ENCODE measurements around the gene LGALS3BP. TPM values are rescaled to one million over a fixed set of nuclear protein-coding genes. Genes with fewer than 3 reads are reported as not detected.

LGALS3BP gene
- total and polyA plus RNA-seq, 2 of the 13 experiments (the other 11 are each of a cell fraction or from before 2014, with no cell fraction given) = 137 to 332 TPM

- TF ChIP-seq, protein P1, sequence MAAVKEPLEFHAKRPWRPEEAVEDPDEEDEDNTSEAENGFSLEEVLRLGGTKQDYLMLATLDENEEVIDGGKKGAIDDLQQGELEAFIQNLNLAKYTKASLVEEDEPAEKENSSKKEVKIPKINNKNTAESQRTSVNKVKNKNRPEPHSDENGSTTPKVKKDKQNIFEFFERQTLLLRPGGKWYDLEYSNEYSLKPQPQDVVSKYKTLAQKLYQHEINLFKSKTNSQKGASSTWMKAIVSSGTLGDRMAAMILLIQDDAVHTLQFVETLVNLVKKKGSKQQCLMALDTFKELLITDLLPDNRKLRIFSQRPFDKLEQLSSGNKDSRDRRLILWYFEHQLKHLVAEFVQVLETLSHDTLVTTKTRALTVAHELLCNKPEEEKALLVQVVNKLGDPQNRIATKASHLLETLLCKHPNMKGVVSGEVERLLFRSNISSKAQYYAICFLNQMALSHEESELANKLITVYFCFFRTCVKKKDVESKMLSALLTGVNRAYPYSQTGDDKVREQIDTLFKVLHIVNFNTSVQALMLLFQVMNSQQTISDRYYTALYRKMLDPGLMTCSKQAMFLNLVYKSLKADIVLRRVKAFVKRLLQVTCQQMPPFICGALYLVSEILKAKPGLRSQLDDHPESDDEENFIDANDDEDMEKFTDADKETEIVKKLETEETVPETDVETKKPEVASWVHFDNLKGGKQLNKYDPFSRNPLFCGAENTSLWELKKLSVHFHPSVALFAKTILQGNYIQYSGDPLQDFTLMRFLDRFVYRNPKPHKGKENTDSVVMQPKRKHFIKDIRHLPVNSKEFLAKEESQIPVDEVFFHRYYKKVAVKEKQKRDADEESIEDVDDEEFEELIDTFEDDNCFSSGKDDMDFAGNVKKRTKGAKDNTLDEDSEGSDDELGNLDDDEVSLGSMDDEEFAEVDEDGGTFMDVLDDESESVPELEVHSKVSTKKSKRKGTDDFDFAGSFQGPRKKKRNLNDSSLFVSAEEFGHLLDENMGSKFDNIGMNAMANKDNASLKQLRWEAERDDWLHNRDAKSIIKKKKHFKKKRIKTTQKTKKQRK (IDR thresholded peaks at IDR 0.05; ENCODE audit: low read length) = no peak
- TF ChIP-seq, protein P2, sequence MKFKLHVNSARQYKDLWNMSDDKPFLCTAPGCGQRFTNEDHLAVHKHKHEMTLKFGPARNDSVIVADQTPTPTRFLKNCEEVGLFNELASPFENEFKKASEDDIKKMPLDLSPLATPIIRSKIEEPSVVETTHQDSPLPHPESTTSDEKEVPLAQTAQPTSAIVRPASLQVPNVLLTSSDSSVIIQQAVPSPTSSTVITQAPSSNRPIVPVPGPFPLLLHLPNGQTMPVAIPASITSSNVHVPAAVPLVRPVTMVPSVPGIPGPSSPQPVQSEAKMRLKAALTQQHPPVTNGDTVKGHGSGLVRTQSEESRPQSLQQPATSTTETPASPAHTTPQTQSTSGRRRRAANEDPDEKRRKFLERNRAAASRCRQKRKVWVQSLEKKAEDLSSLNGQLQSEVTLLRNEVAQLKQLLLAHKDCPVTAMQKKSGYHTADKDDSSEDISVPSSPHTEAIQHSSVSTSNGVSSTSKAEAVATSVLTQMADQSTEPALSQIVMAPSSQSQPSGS (CRISPR knock-in tag; IDR thresholded peaks at IDR 0.05) = peak; percentile 94
- no peak for TF ChIP-seq ZNF713 (CRISPR knock-in tag; IDR thresholded peaks at IDR 0.05)
- TF ChIP-seq ZSCAN22 (CRISPR knock-in tag; IDR thresholded peaks at IDR 0.05) = no peak
- TF ChIP-seq, protein P3, sequence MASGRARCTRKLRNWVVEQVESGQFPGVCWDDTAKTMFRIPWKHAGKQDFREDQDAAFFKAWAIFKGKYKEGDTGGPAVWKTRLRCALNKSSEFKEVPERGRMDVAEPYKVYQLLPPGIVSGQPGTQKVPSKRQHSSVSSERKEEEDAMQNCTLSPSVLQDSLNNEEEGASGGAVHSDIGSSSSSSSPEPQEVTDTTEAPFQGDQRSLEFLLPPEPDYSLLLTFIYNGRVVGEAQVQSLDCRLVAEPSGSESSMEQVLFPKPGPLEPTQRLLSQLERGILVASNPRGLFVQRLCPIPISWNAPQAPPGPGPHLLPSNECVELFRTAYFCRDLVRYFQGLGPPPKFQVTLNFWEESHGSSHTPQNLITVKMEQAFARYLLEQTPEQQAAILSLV (CRISPR knock-in tag; IDR thresholded peaks at IDR 0.05; ENCODE audit: borderline replicate concordance) = no peak
- no peak for TF ChIP-seq CCDC6 (CRISPR knock-in tag; IDR thresholded peaks at IDR 0.05)
- TF ChIP-seq ZNF652 (CRISPR knock-in tag; IDR thresholded peaks at IDR 0.05; ENCODE audit: borderline replicate concordance, low read depth) = no peak
- TF ChIP-seq SP140L (CRISPR knock-in tag; IDR thresholded peaks at IDR 0.05; ENCODE audit: borderline replicate concordance) = no peak
- TF ChIP-seq ZIK1 (CRISPR knock-in tag; IDR thresholded peaks at IDR 0.05; ENCODE audit: borderline replicate concordance, low read depth) = no peak
- TF ChIP-seq, protein P4, sequence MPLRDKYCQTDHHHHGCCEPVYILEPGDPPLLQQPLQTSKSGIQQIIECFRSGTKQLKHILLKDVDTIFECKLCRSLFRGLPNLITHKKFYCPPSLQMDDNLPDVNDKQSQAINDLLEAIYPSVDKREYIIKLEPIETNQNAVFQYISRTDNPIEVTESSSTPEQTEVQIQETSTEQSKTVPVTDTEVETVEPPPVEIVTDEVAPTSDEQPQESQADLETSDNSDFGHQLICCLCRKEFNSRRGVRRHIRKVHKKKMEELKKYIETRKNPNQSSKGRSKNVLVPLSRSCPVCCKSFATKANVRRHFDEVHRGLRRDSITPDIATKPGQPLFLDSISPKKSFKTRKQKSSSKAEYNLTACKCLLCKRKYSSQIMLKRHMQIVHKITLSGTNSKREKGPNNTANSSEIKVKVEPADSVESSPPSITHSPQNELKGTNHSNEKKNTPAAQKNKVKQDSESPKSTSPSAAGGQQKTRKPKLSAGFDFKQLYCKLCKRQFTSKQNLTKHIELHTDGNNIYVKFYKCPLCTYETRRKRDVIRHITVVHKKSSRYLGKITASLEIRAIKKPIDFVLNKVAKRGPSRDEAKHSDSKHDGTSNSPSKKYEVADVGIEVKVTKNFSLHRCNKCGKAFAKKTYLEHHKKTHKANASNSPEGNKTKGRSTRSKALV (CRISPR knock-in tag; IDR thresholded peaks at IDR 0.05) = no peak; the same call in 1 of the 2 replicates
- no peak for TF ChIP-seq ZBTB14 (CRISPR knock-in tag; IDR thresholded peaks at IDR 0.05)
- TF ChIP-seq, protein P5, sequence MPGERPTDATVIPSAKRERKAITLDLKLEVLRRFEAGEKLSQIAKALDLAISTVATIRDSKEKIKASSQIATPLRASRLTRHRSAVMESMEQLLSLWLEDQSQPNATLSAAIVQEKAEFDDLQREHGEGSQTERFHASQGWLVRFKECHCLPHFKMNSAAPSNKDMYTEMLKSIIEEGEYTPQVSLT (CRISPR knock-in tag; IDR thresholded peaks at IDR 0.05; ENCODE audit: borderline replicate concordance, low read depth) = no peak
- 0 out of 2 replicates have a peak, but pooled peaks have one; percentile 13 for TF ChIP-seq KLF15 (CRISPR knock-in tag; IDR thresholded peaks at IDR 0.05; ENCODE audit: borderline replicate concordance)
- peak; percentile 93 for TF ChIP-seq ZSCAN29 (CRISPR knock-in tag; conservative IDR thresholded peaks at IDR 0.05)
- TF ChIP-seq, protein P6, sequence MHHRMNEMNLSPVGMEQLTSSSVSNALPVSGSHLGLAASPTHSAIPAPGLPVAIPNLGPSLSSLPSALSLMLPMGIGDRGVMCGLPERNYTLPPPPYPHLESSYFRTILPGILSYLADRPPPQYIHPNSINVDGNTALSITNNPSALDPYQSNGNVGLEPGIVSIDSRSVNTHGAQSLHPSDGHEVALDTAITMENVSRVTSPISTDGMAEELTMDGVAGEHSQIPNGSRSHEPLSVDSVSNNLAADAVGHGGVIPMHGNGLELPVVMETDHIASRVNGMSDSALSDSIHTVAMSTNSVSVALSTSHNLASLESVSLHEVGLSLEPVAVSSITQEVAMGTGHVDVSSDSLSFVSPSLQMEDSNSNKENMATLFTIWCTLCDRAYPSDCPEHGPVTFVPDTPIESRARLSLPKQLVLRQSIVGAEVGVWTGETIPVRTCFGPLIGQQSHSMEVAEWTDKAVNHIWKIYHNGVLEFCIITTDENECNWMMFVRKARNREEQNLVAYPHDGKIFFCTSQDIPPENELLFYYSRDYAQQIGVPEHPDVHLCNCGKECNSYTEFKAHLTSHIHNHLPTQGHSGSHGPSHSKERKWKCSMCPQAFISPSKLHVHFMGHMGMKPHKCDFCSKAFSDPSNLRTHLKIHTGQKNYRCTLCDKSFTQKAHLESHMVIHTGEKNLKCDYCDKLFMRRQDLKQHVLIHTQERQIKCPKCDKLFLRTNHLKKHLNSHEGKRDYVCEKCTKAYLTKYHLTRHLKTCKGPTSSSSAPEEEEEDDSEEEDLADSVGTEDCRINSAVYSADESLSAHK (CRISPR knock-in tag; IDR thresholded peaks at IDR 0.05; ENCODE audit: borderline replicate concordance) = no peak
- TF ChIP-seq SRSF4 (IDR thresholded peaks at IDR 0.05; ENCODE audit: low read depth, low read length, poor library complexity, severe bottlenecking) = no peak
Observed at GRCh38 chr17:78962345-78962983, 17.3 kb downstream of the LGALS3BP start (continued).

Measured in HepG2 (cell line).